Measurements from ENCODE around the gene SLC35F3.

- TF ChIP-seq POLR2A (IDR thresholded peaks at IDR 0.05; ENCODE audit: low read depth, low read length) (no peak), POLR2AphosphoS5 (IDR thresholded peaks at IDR 0.05; ENCODE audit: low read depth, low read length) (no peak), POU2F2 (IDR thresholded peaks at IDR 0.05; ENCODE audit: low read depth, low read length) (no peak), TAF1 (IDR thresholded peaks at IDR 0.05; ENCODE audit: low read depth, low read length) (no peak), PAX5 (IDR thresholded peaks at IDR 0.05; ENCODE audit: insufficient read depth, low read length, severe bottlenecking) (no peak), SPI1 (IDR thresholded peaks at IDR 0.05; ENCODE audit: low read depth, low read length) (no peak)
Measured at GRCh38 chr1:234320549-234320948, 416.1 kb downstream of the SLC35F3 start.

Measured in GM12891 (cell line).